Mammary epithelial cell (primary cell): ENCODE measurements around the gene APBA3.

Experiments used
- EZH2 ChIP-seq: IDR thresholded peaks from 2 replicates; pipeline ENCODE4 v1.6.1; 2012; ENCODE audit warnings: low read length, inconsistent platforms, borderline replicate concordance
- TF ChIP-seq, protein P1 (sequence below), 2 donors: IDR thresholded peaks in 1 of 2; conservative IDR thresholded peaks in 1 of 2; 2 replicates each; pipeline ENCODE4 v1.5.1; 2011 to 2012; ENCODE audit warnings: inconsistent platforms in 2 of 2, low read length in 2 of 2, mild to moderate bottlenecking in 2 of 2, control low read depth in 1 of 2, low read depth in 1 of 2; ENCODE audit not compliant: insufficient read depth in 1 of 2; ENCODE audit errors: extremely low read depth in 1 of 2

DNA sequence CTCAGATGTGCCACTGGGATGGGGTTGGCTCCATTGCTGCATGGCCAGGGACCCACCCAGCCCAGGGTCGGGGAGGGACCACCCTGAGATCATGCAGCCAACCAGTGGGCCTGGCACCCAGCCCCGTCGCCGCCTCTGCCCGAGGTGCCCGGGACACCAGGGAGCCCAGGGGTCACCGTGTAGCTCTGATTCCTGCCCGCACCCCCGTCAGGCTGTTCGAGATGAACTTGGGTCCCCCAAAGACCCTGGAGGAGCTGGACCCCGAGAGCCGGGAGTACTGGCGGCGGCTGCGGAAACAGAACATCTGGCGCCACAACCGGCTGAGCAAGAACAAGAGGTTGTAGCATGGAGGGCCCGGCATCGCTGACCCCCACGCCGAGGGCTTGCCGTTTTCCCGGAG, 5.6 kb upstream of the APBA3 start:
- TF ChIP-seq, protein P1, sequence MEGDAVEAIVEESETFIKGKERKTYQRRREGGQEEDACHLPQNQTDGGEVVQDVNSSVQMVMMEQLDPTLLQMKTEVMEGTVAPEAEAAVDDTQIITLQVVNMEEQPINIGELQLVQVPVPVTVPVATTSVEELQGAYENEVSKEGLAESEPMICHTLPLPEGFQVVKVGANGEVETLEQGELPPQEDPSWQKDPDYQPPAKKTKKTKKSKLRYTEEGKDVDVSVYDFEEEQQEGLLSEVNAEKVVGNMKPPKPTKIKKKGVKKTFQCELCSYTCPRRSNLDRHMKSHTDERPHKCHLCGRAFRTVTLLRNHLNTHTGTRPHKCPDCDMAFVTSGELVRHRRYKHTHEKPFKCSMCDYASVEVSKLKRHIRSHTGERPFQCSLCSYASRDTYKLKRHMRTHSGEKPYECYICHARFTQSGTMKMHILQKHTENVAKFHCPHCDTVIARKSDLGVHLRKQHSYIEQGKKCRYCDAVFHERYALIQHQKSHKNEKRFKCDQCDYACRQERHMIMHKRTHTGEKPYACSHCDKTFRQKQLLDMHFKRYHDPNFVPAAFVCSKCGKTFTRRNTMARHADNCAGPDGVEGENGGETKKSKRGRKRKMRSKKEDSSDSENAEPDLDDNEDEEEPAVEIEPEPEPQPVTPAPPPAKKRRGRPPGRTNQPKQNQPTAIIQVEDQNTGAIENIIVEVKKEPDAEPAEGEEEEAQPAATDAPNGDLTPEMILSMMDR (conservative IDR thresholded peaks at IDR 0.05 in 1 of 2, IDR thresholded peaks at IDR 0.05 in 1 of 2; ENCODE audit: extremely low read depth in 1 of 2, insufficient read depth in 1 of 2, low read depth in 1 of 2, low read length in 2 of 2): no peak
- no peak for TF ChIP-seq EZH2
